Fibroblast of lung (primary cell): ENCODE results near the gene MYL11. TPM values are rescaled to one million over a fixed set of nuclear protein-coding genes. Genes with fewer than 3 reads are reported as not detected.

ENCODE experiments used
- DNase-seq, 2 donors: peaks; one replicate each; pipeline versions ENCODE4 v3.0.0 to v3.0.0-alpha.2; 2010; ENCODE audit warnings: low read depth in 2 of 2
- H2AFZ ChIP-seq: 2 replicates; pipeline ENCODE4 v1.5.1; 2012; ENCODE audit warnings: low read length, control low read depth, inconsistent platforms
- H3K27ac ChIP-seq: 2 replicates; pipeline ENCODE4 v1.5.1; 2011; ENCODE audit warnings: low read length, control low read depth; ENCODE audit not compliant: insufficient read depth
- H3K27me3 ChIP-seq: 2 replicates; pipeline ENCODE4 v1.5.1; 2011; ENCODE audit warnings: mild to moderate bottlenecking, low read length; ENCODE audit not compliant: control insufficient read depth, insufficient read depth
- H3K36me3 ChIP-seq: 2 replicates; pipeline ENCODE4 v1.5.1; 2011; ENCODE audit warnings: low read length; ENCODE audit not compliant: control insufficient read depth, insufficient read depth
- H3K4me1 ChIP-seq: 2 replicates; pipeline ENCODE4 v1.5.1; 2011; ENCODE audit warnings: low read length; ENCODE audit not compliant: control insufficient read depth, insufficient read depth; ENCODE audit errors: extremely low read depth
- H3K4me2 ChIP-seq: 2 replicates; pipeline ENCODE4 v1.5.1; 2011; ENCODE audit warnings: low read length, control low read depth; ENCODE audit not compliant: insufficient read depth; ENCODE audit errors: extremely low read depth
- H3K4me3 ChIP-seq, 4 experiments: fragments of 200-600 bp in 1 of 4; sonication (generic) in 1 of 4; replicated peaks in 1 of 4; 2 replicates each; pipeline ENCODE4 v1.5.1; 2011 to 2016; ENCODE audit warnings: low read length in 4 of 4, low read depth in 3 of 4, mild to moderate bottlenecking in 3 of 4, control low read depth in 2 of 4, inconsistent platforms in 1 of 4, mixed read lengths in 1 of 4; ENCODE audit not compliant: insufficient read depth in 1 of 4; ENCODE audit errors: control extremely low read depth in 1 of 4
- H3K79me2 ChIP-seq: 2 replicates; pipeline ENCODE4 v1.5.1; 2012; ENCODE audit warnings: mild to moderate bottlenecking, low read length, inconsistent platforms; ENCODE audit not compliant: control insufficient read depth, insufficient read depth
- H3K9ac ChIP-seq: 2 replicates; pipeline ENCODE4 v1.5.1; 2011; ENCODE audit warnings: mild to moderate bottlenecking, low read length, control low read depth; ENCODE audit not compliant: insufficient read depth
- H3K9me3 ChIP-seq: 2 replicates; pipeline ENCODE4 v1.5.1; 2012; ENCODE audit warnings: low read depth, low read length; ENCODE audit not compliant: control insufficient read depth, insufficient read depth
- H4K20me1 ChIP-seq: 2 replicates; pipeline ENCODE4 v1.5.1; 2011; ENCODE audit warnings: low read length; ENCODE audit not compliant: control insufficient read depth, insufficient read depth; ENCODE audit errors: extremely low read depth
- CTCF ChIP-seq, 2 donors: IDR thresholded peaks in 1 of 2; conservative IDR thresholded peaks in 1 of 2; 1 replicate in 1 of 2; 2 replicates in 1 of 2; pipeline ENCODE4 v1.5.1; 2011 to 2012; ENCODE audit warnings: low read length in 2 of 2, control low read depth in 1 of 2, inconsistent platforms in 1 of 2, low read depth in 1 of 2, mild to moderate bottlenecking in 1 of 2
- EZH2 ChIP-seq: IDR thresholded peaks from 2 replicates; pipeline ENCODE4 v1.5.1; 2012; ENCODE audit warnings: low read length, control low read depth, mild to moderate bottlenecking; ENCODE audit errors: missing control alignments
- polyA plus RNA-seq, 2 donors: library from polyadenylated mRNA; depleted of rRNA in 1 of 2; stranded (reverse) in 1 of 2; unstranded in 1 of 2; fragments of >200 nt; gene quantifications; 2 replicates each; pipeline ENCODE4 v1.2.1, GENCODE V29; 2011 to 2012; ENCODE audit warnings: missing spikeins in 1 of 2
- total RNA-seq: library from RNA; depleted of rRNA; stranded (reverse); fragments of >200 nt; gene quantifications from 2 replicates; pipeline ENCODE4 v1.2.1, GENCODE V29; 2014

MYL11 gene
- total and polyA plus RNA-seq, 2 donors (not counting 1 experiment from before 2014, with no cell fraction given): 0.45 TPM; not detected in 1

- no peaks in the 10 kb centered on the region for H3K9me3 ChIP-seq
- H3K36me3 ChIP-seq: no peaks in the 10 kb centered on the region
- no peak overlapping the region for H3K27ac ChIP-seq
- peaks cover 3% of the 10 kb centered on the region for H3K79me2 ChIP-seq
- H3K27me3 ChIP-seq: no peaks in the 10 kb centered on the region
- H3K9ac ChIP-seq: no peak overlapping the region
- no peak overlapping the region for H3K4me3 ChIP-seq
- H2AFZ ChIP-seq: no peak overlapping the region
- no peak overlapping the region for H3K4me2 ChIP-seq
- no peak for DNase-seq
- peaks cover 9% of the 10 kb centered on the region for H3K4me1 ChIP-seq
- H4K20me1 ChIP-seq: no peaks in the 10 kb centered on the region
- TF ChIP-seq CTCF (conservative IDR thresholded peaks at IDR 0.05 in 1 of 2, IDR thresholded peaks at IDR 0.05 in 1 of 2; ENCODE audit: low read depth in 1 of 2, low read length in 2 of 2): no peak
- no peak for TF ChIP-seq EZH2
These were observed 5.6 kb downstream of the MYL11 start for GRCh38 chr16:30380072-30380802.

GRCh38 chr16:30380803-30381208, 6.2 kb downstream of the MYL11 start:
- H3K36me3 ChIP-seq: no peaks in the 10 kb centered on the region
- no peaks in the 10 kb centered on the region for H3K9me3 ChIP-seq
- H3K4me3 ChIP-seq: no peak overlapping the region
- no peaks in the 10 kb centered on the region for H3K27me3 ChIP-seq
- no peak overlapping the region for H3K9ac ChIP-seq
- H3K27ac ChIP-seq: no peak overlapping the region
- TF ChIP-seq EZH2 (no peak), CTCF (conservative IDR thresholded peaks at IDR 0.05 in 1 of 2, IDR thresholded peaks at IDR 0.05 in 1 of 2; ENCODE audit: low read depth in 1 of 2, low read length in 2 of 2) (no peak)
- H3K79me2 ChIP-seq: peaks cover 3% of the 10 kb centered on the region
- no peaks in the 10 kb centered on the region for H4K20me1 ChIP-seq
- H3K4me2 ChIP-seq: no peak overlapping the region
- peaks cover 9% of the 10 kb centered on the region for H3K4me1 ChIP-seq
- no peak for DNase-seq
- H2AFZ ChIP-seq: no peak overlapping the region

- Histone ChIP-seq H2AFZ (no peak overlapping the region), H4K20me1 (no peaks in the 10 kb centered on the region), H3K9me3 (no peaks in the 10 kb centered on the region), H3K79me2 (peaks cover 3% of the 10 kb centered on the region), H3K36me3 (no peaks in the 10 kb centered on the region), H3K4me2 (no peak overlapping the region), H3K9ac (no peak overlapping the region), H3K4me1 (peaks cover 9% of the 10 kb centered on the region), H3K27me3 (no peaks in the 10 kb centered on the region), H3K27ac (no peak overlapping the region), H3K4me3 (no peak overlapping the region)
- DNase-seq: no peak
- TF ChIP-seq EZH2 (no peak), CTCF (conservative IDR thresholded peaks at IDR 0.05 in 1 of 2, IDR thresholded peaks at IDR 0.05 in 1 of 2; ENCODE audit: low read depth in 1 of 2, low read length in 2 of 2) (no peak)
These were observed 6.9 kb downstream of the MYL11 start for GRCh38 chr16:30381291-30382041.
